Dedifferentiated amniotic fluid mesenchymal stem cell (primary cell): Measurements from ENCODE around the gene IDH2.
"Not testable (repeated sequence)": the region's sequence is repeated elsewhere in the genome, so short reads cannot be mapped to it uniquely, and the experiment has no call there.

Experiments used
- DNase-seq: peaks from one replicate; pipeline ENCODE4 v3.0.0-alpha.2; 2016; ENCODE audit errors: extremely low spot score

The IDH2 gene

GRCh38 chr15:90101969-90102890 lies at the start of gene IDH2:
Gene IDH2, minus strand, starts transcription at chr15:90102468. Its CDS starts 78 bp downstream, at chr15:90102390.
- peak; percentile 75 for DNase-seq

- not testable (repeated sequence) for DNase-seq
Measured at GRCh38 chr15:90150551-90150950, 48.3 kb upstream of the IDH2 start.

DNA sequence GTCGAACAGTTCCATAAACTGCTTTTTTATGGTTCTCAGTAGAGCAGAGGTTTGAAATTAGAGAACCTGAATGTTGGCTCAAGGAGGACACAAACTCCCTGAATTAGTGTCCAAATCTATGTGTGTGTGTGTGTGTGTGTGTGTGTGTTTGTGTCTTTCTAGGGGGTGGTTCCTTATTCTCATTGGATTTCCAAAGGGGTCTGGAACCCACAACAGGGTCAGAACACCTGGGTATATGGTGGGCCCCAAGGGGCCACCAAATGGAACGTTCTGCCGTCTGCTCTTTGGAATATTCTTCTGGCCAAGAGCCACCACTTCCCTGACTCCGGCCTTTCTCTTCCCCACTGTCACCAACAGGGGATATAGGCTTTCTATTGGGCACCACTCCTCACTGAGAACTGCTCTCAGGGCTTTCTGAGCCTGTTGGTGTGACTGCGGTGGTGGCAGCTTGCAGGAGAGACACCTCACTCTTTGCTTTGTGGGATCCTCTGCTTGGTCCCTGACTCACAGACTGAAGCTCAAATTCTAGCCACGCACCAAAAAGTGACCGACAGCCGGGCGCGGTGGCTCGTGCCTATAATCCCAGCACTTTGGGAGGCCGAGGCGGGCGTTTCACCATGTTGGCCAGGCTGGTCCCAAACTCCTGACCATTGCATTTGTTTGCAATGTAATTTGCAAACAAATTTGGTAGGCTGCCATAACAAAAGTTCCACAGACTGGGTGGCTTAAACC lies 47.5 kb upstream of the IDH2 start:
- no peak for DNase-seq

- not testable (repeated sequence) for DNase-seq
Measured at GRCh38 chr15:90146198-90146761, 44.0 kb upstream of the IDH2 start.

- DNase-seq = no peak
Measured at GRCh38 chr15:90145761-90146160, 43.5 kb upstream of the IDH2 start.

GRCh38 chr15:90145259-90145658 lies 43.0 kb upstream of the IDH2 start:
- no peak for DNase-seq

- no peak for DNase-seq
Measured at GRCh38 chr15:90143166-90143655, 40.9 kb upstream of the IDH2 start.

- no peak for DNase-seq
Measured at GRCh38 chr15:90142216-90143165, 40.2 kb upstream of the IDH2 start.

DNA sequence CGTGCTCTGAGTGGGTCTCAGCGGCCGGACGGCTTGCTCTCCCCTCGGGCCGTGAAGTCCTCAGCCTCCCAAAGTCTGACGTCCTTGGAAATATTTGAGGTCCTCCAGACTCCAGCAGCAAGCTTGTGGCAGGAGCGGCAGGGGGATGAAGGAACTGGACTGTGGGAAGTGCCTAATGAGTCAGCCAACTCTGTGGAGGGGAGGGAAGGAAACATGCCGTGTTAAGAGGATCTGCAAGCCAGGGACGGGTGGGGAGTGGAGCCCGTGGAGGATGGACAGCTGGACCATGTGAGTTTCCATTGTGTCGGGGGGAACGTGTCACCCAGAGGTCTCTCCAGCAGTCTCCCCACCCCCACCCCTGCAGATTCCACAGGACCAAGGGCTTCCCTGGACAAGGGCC lies 39.4 kb upstream of the IDH2 start:
- DNase-seq = no peak

DNA sequence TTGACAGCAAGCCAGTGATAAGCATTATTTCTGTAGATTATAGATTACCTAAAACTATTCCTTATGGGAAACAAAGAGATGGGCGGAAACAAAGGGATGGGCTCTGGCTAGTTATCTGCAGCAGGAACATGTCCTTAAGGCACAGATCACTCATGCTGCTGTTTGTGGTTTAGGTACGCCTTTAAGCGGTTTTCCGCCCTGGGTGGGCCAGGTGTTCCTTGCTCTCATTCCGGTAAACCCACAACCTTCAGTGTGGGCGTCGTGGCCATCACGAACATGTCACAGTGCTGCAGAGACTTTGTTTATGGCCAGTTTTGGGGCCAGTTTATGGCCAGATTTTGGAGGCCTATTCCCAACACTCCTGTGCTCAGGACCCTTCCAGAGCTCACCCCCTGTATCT lies 37.3 kb upstream of the IDH2 start:
- DNase-seq = not testable (repeated sequence)

GRCh38 chr15:90138071-90138833 lies 36.0 kb upstream of the IDH2 start:
- no peak for DNase-seq

DNA sequence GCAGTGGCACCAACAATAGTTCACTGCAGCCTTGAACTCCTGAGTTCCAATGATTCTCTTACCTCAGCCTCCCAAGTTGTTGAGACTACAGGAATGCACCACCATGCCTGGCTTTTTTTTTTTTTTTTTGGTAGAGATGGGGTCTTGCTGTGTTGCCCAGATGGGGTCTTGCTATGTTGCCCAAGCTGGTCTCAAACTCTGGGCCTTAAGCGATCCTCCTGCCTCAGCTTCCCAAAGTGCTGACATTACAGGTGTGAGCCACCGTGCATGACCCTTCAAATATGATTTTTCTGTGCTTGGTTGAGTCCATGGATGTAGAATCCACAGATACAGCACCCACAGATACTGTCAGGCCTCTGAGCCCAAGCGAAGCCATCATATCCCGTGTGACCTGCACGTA lies 30.2 kb upstream of the IDH2 start:
- DNase-seq = no peak

DNA sequence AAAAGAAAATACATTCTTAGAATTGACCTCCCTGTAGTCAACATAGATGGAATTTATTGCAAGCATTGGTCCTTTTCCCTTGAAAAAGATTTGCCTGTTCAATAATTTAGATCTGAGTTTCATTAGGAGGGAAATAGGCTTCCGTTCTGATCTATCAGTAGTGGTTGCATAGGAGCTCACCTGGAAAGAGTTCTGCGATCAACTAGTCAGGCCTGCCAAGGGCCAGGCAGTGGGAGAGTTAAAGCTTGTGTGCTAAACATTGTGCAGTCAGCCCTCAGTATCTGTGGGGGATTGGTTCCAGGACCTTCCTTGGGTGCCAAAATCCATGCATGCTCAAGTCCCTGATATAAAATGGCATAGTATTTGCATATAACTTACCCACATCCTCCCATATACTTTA lies 29.6 kb upstream of the IDH2 start:
- no peak for DNase-seq

DNA sequence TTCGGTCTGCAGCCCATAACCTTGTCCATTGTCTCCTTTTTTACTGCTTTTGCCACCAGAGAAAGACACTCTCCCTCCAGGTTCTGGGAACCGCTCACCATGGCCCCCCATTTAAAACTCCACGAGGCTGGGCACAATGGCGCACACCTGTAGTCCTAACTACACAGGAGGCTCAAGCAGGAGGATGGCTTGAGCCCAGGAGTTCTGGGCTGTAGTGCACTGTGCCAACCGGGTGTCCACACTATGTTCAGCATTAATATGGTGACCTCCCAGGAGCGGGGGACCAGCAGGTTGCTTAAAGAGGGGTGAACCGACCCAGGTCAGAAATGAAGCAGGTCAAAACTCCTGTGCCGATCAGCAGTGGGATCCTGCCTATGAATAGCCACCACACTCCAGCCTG lies 28.0 kb upstream of the IDH2 start:
- DNase-seq = no peak

GRCh38 chr15:90126596-90127435 lies 24.5 kb upstream of the IDH2 start:
- no peak for DNase-seq

DNA sequence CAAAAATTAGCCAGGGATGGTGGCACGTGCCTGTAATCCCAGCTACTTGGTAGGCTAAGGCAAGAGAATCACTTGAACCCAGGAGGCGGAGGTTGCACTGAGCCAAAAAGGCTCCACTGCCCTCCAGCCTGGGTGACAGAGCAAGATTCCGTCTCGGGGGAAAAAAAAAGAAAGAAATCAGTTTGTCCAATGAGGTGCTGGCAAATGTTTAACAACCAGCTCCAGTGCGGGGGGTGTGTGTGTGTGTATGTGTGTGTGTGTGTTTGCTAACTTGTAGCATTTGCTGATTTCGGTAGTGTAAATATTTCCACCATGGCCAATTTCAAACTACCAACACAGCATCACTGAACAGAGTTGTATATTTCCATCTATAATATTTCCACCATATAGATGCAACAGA lies 23.8 kb upstream of the IDH2 start:
- no peak for DNase-seq

GRCh38 chr15:90124507-90124906 lies 22.2 kb upstream of the IDH2 start:
- no peak for DNase-seq

DNA sequence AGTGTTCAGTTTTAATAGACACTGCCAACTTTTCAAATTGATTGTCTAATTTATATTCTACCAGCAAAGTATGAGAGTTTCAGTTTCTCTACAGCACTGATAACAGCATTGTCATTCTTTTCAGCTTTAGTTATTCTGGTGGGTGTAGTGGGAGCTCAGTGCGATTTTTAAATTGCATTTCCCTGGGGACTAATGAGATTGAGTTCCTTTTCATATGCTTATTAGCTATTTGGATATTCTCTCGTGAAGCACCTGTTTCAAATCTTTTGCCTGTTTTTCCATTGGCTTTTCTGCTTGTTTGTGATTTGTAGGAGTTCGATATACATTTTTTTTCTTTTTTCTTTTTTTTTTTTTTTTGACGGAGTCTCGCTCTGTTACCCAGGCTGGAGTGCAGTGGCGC lies 18.8 kb upstream of the IDH2 start:
- DNase-seq = no peak

- no peak for DNase-seq
Measured at GRCh38 chr15:90119367-90119766, 17.1 kb upstream of the IDH2 start.

DNA sequence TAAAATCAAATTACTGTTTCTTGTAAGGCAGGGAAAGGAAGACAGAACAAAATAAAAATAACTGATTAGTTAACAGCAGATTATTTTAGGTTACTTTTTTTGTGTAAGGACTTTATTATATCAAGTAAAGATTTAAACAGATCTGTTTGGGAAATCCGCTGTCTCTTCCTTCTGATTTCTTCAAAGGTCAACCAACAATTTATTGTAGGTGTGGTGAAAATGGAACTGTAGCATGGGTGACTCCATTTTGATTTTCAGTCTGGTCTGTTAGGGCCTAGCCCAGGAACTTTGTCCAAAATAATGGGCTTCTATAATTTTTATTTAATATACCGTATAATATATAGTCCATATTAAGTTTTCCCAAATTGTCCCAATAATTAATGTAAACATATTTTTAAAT lies 13.5 kb upstream of the IDH2 start:
- DNase-seq = no peak
